Skeletal muscle tissue (tissue), 4 donors: ENCODE measurements around the gene NAT8L. TPM values are rescaled to one million over a fixed set of nuclear protein-coding genes. Genes with fewer than 3 reads are reported as not detected.

Experiments
- H3K27ac ChIP-seq: one replicate; pipeline ENCODE4 v1.7.0; 2013; ENCODE audit warnings: mild to moderate bottlenecking, low read depth, low read length, inconsistent platforms
- H3K27me3 ChIP-seq, 3 donors: one replicate each; pipeline ENCODE4 v1.7.0; 2013; ENCODE audit warnings: low read length in 3 of 3; ENCODE audit not compliant: control insufficient read depth in 3 of 3, insufficient read depth in 3 of 3
- H3K36me3 ChIP-seq, 3 donors: one replicate each; pipeline ENCODE4 v1.7.0; 2013; ENCODE audit warnings: low read length in 3 of 3; ENCODE audit not compliant: control insufficient read depth in 3 of 3, insufficient read depth in 3 of 3
- H3K4me1 ChIP-seq, 3 donors: one replicate each; pipeline ENCODE4 v1.7.0; 2013; ENCODE audit warnings: low read length in 3 of 3, mild to moderate bottlenecking in 3 of 3; ENCODE audit not compliant: control insufficient read depth in 3 of 3, insufficient read depth in 3 of 3
- H3K4me3 ChIP-seq, 3 donors: one replicate each; pipeline ENCODE4 v1.7.0; 2013; ENCODE audit warnings: low read length in 3 of 3
- H3K9ac ChIP-seq, 3 donors: one replicate each; pipeline ENCODE4 v1.7.0; 2013; ENCODE audit warnings: low read length in 3 of 3, mild to moderate bottlenecking in 3 of 3, moderate library complexity in 2 of 3, low read depth in 1 of 3
- H3K9me3 ChIP-seq, 3 donors: one replicate each; pipeline ENCODE4 v1.7.0; 2013; ENCODE audit warnings: low read length in 3 of 3; ENCODE audit not compliant: control insufficient read depth in 3 of 3
- total RNA-seq: library from RNA; depleted of rRNA; stranded (reverse); fragments of >200 nt; gene quantifications from one replicate; pipeline ENCODE4 v1.2.3, GENCODE V29; 2014
- donor health status: Osteomylitis.

Gene NAT8L
- total RNA-seq, 1 donor from 2014 or later, result 1.0 TPM

DNA sequence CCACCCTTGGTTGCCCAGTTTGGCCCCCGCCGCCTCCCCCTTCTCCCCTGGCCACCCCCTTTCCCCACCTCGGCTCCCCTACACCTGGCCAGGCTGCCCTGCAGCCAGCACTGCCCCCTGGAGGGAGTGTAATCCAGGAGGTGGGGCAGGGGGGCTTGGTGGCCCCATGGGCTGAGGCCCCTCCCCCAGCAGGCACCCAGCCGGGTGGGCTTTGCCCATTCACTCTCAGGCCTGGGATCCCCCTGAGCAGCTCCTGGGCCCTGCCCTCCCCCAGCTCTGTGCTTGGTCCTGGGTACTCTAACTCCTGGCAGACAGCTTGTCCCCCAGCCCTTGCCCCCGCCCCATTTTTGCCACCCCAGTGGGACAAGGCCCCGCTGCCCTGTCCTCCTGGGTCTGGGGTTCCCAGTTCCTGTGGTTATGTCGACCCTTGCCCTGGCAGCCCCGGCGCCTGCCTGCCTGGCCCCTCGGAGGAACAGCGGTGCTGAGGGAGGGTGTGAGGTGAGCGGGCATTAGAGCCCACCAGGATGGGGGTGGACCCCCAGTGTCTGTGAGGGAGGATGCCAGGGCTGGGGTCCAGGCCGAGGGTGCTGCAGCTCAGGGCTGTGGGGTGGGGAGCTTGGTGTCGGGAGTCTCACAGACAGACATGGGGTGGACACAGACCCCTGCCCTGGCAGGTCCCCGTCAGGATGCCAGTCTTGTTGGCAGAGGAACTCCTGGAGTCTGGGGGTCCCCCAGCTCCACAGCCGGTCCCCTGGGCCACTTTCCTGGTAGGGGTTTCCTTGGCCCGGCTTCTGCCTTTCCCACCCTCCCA, 10.2 kb downstream of the NAT8L start:
- H3K9me3 ChIP-seq, result no peaks in the 10 kb centered on the region
- H3K36me3 ChIP-seq, result no peaks in the 10 kb centered on the region
- peaks cover 0 to 14% (median 5%) of the 10 kb centered on the region in 3 donors for H3K4me1 ChIP-seq
- peaks cover 16 to 19% (median 18%) of the 10 kb centered on the region in 3 donors for H3K27me3 ChIP-seq
- no peak overlapping the region for H3K4me3 ChIP-seq
- H3K9ac ChIP-seq, result no peak overlapping the region
- no peak overlapping the region for H3K27ac ChIP-seq

DNA sequence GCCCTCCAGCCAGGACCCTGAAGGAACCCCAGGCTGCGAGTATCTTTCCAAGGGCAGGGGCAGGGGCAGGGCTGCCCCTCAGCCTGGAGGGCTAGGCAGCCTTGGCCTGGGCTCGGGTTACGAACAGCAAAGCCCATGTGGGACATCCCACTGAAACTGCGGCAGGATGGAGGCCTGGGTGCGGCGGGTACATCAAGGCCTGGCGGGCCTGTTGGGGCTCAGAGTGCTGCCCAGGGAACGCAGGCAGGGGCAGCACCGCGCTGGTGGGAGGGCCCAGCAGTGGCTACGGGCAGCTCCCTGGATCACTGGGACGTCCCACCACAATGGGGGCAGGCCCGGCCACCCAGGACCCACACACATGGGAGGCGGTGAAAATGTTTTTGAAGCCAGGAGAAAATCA, 10.9 kb downstream of the NAT8L start:
- Histone ChIP-seq H3K36me3 (no peaks in the 10 kb centered on the region), H3K9ac (no peak overlapping the region), H3K4me1 (peaks cover 0 to 14% (median 5%) of the 10 kb centered on the region in 3 donors), H3K27ac (no peak overlapping the region), H3K27me3 (peaks cover 16 to 19% (median 18%) of the 10 kb centered on the region in 3 donors), H3K4me3 (no peak overlapping the region), H3K9me3 (no peaks in the 10 kb centered on the region)

DNA sequence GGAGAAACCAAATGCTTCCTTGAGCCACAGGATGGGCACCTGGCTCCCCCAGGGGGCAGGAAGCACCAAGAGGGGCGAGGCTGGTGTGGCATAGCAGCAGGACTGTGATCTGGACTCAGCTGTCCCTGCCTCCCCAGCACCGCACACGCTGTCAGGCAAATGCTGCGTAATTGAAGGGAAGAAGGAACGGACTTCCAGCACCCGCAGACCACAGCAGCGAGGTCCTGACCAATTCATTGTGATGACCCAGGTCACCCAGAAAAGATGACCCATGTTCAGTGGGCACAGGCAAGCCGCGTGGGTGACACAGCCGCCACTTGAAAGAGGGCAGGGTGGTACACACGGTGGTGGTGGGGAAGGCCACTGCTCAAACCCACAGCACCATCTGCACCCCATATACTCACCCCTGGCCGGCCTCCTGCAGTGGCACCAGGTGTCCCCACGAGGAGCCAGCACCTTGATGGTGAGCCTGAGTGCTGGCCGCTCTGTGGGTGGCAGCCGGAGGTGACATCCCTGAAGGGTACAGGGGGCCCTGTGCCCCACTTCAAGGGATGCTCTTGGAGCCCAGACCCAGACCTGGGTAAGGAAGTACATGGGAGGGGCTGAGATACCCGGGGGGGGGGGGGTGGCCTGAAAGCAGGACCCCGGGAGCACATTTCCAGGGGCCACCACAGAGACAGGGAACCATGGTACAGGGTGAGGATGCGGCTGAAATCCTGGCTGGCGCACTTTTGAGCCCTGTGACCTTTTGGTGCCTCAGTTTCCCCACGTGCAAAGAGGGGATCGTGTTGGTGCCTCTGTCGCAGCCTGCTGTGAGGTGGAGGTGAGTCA, 11.5 kb downstream of the NAT8L start:
- H3K27me3 ChIP-seq, result peaks cover 16 to 19% (median 18%) of the 10 kb centered on the region in 3 donors
- H3K9me3 ChIP-seq, result no peaks in the 10 kb centered on the region
- no peaks in the 10 kb centered on the region for H3K36me3 ChIP-seq
- H3K9ac ChIP-seq, result no peak overlapping the region
- peaks cover 0 to 14% (median 5%) of the 10 kb centered on the region in 3 donors for H3K4me1 ChIP-seq
- H3K27ac ChIP-seq, result no peak overlapping the region
- H3K4me3 ChIP-seq, result no peak overlapping the region

DNA sequence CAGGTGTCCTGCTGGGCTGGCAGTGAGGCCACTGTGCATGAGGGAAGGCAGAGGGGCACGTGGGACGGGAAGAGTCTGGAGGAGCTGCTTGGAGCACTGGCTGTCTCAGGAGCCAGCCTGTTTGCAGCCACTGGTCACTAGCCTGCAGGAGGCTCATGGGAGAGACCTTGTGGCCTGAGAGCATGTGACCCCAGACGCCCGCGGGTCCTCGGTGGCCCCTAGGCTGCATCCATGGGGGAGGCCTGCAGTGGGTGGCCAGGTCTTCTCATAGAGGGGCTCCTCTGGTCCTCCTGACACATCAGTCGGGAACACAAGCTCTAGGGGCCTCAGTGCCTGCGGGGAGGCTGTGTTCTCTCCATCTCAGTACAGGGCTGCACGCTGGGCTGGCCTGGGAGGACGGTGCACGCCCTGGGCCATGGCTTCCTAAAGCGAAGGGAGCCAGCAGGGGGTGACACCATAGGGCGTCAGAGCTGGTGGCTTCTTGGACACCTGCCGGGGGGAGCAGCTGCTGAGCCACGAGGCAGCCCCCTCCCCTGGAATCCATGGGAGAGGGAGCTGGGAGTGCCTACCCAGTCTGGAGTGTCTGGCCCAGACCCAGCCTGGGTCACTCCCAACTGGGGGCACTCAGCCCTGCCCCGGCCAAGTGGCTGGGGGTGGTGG, 12.3 kb downstream of the NAT8L start:
- Histone ChIP-seq H3K4me1 (peaks cover 0 to 14% (median 5%) of the 10 kb centered on the region in 3 donors), H3K27me3 (peaks cover 16 to 18% (median 16%) of the 10 kb centered on the region in 3 donors), H3K27ac (no peak overlapping the region), H3K4me3 (no peak overlapping the region), H3K9ac (no peak overlapping the region), H3K9me3 (no peaks in the 10 kb centered on the region), H3K36me3 (no peaks in the 10 kb centered on the region)

DNA sequence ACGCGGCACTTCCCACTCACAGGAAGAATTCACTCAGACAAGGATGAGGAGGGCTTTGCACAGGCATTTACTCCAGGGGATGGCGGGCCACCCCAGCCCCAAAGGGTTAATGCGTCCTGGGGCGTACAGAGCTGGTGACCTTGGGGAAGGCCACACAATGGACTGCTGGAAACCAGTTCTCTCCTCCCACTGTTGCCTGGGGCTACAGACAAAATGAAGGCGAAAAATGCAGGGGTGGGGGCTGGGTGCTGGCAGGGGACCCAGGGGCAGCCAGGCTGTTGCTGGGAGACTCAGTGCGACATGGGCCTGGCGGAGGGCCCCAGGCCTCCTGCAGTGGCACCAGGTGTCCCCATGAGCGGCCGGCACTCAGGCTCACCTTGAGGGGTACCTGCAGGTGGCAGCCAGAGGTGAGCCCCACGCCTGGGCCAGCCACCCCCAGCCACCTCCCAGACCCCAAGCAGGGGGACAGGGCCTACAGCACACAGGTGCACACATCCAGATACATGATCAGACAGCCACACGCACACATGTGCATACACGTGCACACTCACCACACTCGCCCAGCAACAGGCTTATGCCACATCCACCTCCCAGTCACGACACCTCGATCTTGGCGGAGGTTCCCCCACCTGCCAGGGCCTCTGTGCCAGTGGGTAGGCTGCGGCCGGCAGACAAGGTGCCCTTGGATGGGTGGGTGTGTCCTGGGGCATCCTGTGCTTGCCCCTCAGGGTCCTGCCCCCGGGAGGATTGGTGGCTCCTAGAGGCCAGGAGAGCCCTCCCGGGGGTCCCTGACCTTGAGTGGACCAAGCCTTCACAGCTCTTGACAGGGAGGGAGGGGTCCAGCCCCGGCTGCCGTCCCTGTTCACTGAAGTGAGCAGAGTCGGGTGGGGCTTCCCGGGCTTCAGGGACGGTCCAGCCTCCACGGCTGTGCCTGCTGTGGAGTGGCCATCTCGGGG, 13.1 kb downstream of the NAT8L start:
- Histone ChIP-seq H3K4me1 (peaks cover 0 to 13% (median 5%) of the 10 kb centered on the region in 3 donors), H3K36me3 (no peaks in the 10 kb centered on the region), H3K9ac (no peak overlapping the region), H3K4me3 (no peak overlapping the region), H3K9me3 (no peaks in the 10 kb centered on the region), H3K27ac (no peak overlapping the region), H3K27me3 (peaks cover 10 to 18% (median 16%) of the 10 kb centered on the region in 3 donors)

DNA sequence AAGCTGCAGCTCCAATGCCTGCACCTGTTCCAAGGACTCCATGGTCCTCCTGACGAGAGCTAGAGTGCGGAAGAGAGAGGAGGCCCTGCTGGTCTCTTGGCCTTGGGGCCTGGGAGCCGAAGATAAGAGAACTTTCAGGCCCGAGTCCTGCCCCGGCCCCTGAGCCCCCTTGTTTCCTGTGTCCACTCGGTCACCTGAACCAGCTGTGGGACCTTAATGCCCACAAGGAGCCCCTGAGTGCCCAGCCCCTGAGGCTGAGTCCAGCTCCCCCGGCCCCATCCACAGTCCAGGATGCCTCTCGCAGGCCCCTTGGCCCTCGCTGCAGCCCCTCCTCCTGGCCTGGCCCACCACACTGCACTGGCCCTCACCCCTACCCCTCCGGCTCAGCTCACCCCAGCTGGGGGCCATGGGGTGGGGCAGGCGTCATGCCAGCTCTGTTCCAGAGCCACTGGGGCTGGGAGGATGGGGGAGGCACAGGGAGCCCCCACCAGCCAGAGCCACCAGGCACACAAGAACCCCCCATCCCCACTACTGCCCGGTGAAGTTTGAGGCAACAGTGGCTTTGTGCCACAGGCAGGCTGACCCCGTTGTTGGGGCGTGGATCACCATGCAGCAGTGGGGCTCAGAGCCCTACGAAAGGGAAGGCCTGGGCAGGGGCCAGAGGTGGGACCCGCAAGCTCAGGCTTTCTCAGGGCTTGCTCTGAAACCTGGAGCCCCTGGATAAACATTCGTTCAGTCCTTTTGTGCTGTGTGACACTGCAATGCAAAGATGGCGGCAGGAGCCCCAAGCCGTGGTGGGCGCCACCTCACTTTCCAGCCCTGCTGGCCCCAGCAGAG, 14.1 kb downstream of the NAT8L start:
- no peaks in the 10 kb centered on the region for H3K9me3 ChIP-seq
- no peak overlapping the region for H3K27ac ChIP-seq

DNA sequence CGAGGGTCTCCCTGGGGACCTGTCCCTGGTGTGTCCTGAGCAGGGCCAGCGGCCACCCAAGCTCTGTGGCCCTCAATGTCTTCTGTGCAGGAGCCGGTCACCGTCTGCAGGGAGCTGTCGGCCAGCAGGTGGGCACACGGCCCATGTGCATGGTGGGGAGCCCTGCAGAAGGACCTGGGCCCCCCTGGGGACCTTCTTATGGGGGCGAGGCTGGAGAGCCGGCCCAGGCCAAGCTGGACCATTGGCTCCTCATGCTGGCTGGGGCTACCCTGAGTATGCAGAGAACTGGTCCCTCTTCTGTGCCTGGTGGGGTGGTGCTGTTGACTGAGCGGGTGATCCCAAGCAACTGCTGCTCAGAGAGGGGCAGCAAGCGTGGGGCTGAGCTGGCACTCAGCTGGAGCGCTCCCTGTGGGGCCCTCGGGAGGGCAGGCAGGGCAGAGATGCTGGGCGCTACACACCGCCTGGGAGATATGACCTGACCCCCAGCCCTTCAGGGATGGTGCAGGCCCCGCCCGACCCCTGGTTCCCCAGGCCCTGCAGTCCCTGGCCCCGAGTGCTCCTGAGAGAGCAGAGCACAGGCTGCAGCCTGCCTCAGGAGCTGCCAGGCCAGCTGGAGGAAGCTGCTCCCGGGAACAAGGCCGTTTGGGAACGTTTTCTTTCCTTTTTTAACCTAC, 14.8 kb downstream of the NAT8L start:
- H3K9ac ChIP-seq, result no peak overlapping the region
- H3K9me3 ChIP-seq, result no peaks in the 10 kb centered on the region
- H3K4me3 ChIP-seq, result no peak overlapping the region
- H3K4me1 ChIP-seq, result no peaks in the 10 kb centered on the region
- H3K27me3 ChIP-seq, result peaks cover 3 to 13% (median 9%) of the 10 kb centered on the region in 3 donors
- no peaks in the 10 kb centered on the region for H3K36me3 ChIP-seq
- H3K27ac ChIP-seq, result no peak overlapping the region

More for the DNA sequence above, 14.1 kb downstream of the NAT8L start:
- Histone ChIP-seq H3K9ac (no peak overlapping the region), H3K36me3 (no peaks in the 10 kb centered on the region), H3K4me1 (peaks cover 0 to 3% (median 0%) of the 10 kb centered on the region in 3 donors), H3K27me3 (peaks cover 7 to 15% (median 13%) of the 10 kb centered on the region in 3 donors), H3K4me3 (no peak overlapping the region)

DNA sequence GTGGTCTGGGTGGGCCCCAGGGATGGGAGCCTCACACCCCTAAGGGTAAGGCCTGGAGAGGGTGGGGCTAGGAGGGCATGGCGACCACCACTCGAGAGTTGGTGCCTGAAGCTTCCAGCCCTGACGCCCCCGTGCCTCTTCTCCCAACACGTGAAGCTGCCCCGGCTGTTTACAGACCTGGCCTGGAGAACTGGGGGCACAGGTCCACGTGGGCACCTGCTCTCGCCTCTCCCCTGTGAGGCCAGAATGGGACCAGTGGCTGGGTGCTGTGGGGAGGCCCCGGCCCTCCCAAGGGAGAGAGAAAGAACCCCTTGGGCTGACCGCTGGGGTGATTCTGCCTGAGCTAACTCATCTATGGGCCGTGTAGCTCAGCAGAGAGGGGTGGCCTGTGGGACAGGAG, 15.5 kb downstream of the NAT8L start:
- Histone ChIP-seq H3K9me3 (no peaks in the 10 kb centered on the region), H3K4me1 (no peaks in the 10 kb centered on the region), H3K27me3 (peaks cover 3 to 10% (median 6%) of the 10 kb centered on the region in 3 donors), H3K27ac (no peak overlapping the region), H3K4me3 (no peak overlapping the region), H3K9ac (no peak overlapping the region), H3K36me3 (no peaks in the 10 kb centered on the region)
